ENCODE results near the gene LMCD1.

The LMCD1 gene

GRCh38 chr3:8501371-8502131, at the start of gene LMCD1:
TSS of gene LMCD1 (plus strand) at chr3:8501823. CDS start at chr3:8501939, 116 bp downstream.
- no peak for TF ChIP-seq CTCF (conservative IDR thresholded peaks at IDR 0.05; ENCODE audit: control insufficient read depth, insufficient read depth, low read depth, low read length)
- H3K4me3 ChIP-seq (ENCODE audit: control insufficient read depth, low read depth, low read length), result peak within 1 kb of the TSS; percentile 62
- peak; percentile 96 for DNase-seq (ENCODE audit: low read depth)

GRCh38 chr3:8452112-8452511, 49.5 kb upstream of the LMCD1 start:
- DNase-seq (ENCODE audit: low read depth), result no peak
- no peak for TF ChIP-seq CTCF (conservative IDR thresholded peaks at IDR 0.05; ENCODE audit: control insufficient read depth, insufficient read depth, low read depth, low read length)
- no peak overlapping the region for H3K4me3 ChIP-seq (ENCODE audit: control insufficient read depth, low read depth, low read length)

GRCh38 chr3:8453153-8453552, 48.5 kb upstream of the LMCD1 start:
- H3K4me3 ChIP-seq (ENCODE audit: control insufficient read depth, low read depth, low read length), result no peak overlapping the region
- DNase-seq (ENCODE audit: low read depth), result no peak
- TF ChIP-seq CTCF (conservative IDR thresholded peaks at IDR 0.05; ENCODE audit: control insufficient read depth, insufficient read depth, low read depth, low read length), result no peak

GRCh38 chr3:8455526-8456411, 45.9 kb upstream of the LMCD1 start:
- no peak for TF ChIP-seq CTCF (conservative IDR thresholded peaks at IDR 0.05; ENCODE audit: control insufficient read depth, insufficient read depth, low read depth, low read length)
- no peak overlapping the region for H3K4me3 ChIP-seq (ENCODE audit: control insufficient read depth, low read depth, low read length)
- no peak for DNase-seq (ENCODE audit: low read depth)

- no peak overlapping the region for H3K4me3 ChIP-seq (ENCODE audit: control insufficient read depth, low read depth, low read length)
- no peak for TF ChIP-seq CTCF (conservative IDR thresholded peaks at IDR 0.05; ENCODE audit: control insufficient read depth, insufficient read depth, low read depth, low read length)
- DNase-seq (ENCODE audit: low read depth), result no peak
These were observed 45.2 kb upstream of the LMCD1 start for GRCh38 chr3:8456412-8456811.

- no peak overlapping the region for H3K4me3 ChIP-seq (ENCODE audit: control insufficient read depth, low read depth, low read length)
- peak; percentile 65 for DNase-seq (ENCODE audit: low read depth)
- TF ChIP-seq CTCF (conservative IDR thresholded peaks at IDR 0.05; ENCODE audit: control insufficient read depth, insufficient read depth, low read depth, low read length), result no peak
These were observed 44.6 kb upstream of the LMCD1 start for GRCh38 chr3:8457039-8457438.
